ENCODE data around the gene ARID3A. TPM values are rescaled to one million over a fixed set of nuclear protein-coding genes. Genes with fewer than 3 reads are reported as not detected.

ARID3A gene
- total RNA-seq, 3 donors from 2014 or later (not counting 1 experiment from before 2014, with no cell fraction given), result 15.9 to 24.6 (median 24.2) TPM

DNA sequence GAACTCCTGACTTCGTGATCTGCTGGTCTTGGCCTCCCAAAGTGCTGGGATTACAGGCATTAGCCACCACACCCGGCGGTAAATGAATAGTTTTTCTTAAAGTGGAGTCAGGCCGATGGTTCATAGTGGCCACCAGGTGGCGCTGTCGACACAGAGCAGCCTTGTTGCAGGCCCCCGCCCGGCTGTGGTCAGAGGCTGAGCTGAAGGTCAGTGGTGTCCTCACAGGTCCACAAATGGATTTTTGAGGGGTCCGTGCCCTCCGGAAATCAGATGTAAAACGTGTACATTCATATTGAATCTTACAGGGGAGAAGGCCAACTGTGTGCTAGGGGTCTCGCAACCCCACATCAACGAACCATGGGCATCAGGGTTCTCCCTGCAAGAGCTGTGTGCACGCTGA is 44.9 kb downstream of the ARID3A start:
- Histone ChIP-seq H3K36me3 (ENCODE audit: control insufficient read depth, insufficient read depth, low read length) (peaks cover 22% of the 10 kb centered on the region), H3K4me1 (ENCODE audit: control insufficient read depth, insufficient read depth, low read length) (no peaks in the 10 kb centered on the region), H3K9me3 (ENCODE audit: control insufficient read depth, insufficient read depth, low read length) (peaks cover 8% of the 10 kb centered on the region), H3K27ac (ENCODE audit: low read length) (no peak overlapping the region), H3K27me3 (ENCODE audit: control insufficient read depth, insufficient read depth, low read length) (no peaks in the 10 kb centered on the region), H3K4me3 (ENCODE audit: low read length) (no peak overlapping the region)
- peak overlapping the region in 1 of 2 donors; percentile 70 for H3K27ac Mint-ChIP-seq
- WGBS (ENCODE audit: insufficient coverage), result 97% methylated on average over 14 of the region's 14 CpGs
- ATAC-seq, result peak in 1 of 3 donors; percentile 30
- DNase-seq, result peak in 1 of 2 donors; percentile 40
- no peaks in the 10 kb centered on the region for H3K27me3 Mint-ChIP-seq (ENCODE audit: low read depth in 2 of 2)
- intact Hi-C loops (cut with micrococcal nuclease), result no loop called here
- no peaks in the 10 kb centered on the region for H3K9me3 Mint-ChIP-seq
- H3K4me1 Mint-ChIP-seq, result no peaks in the 10 kb centered on the region
- no peaks in the 10 kb centered on the region for H3K36me3 Mint-ChIP-seq
- TF ChIP-seq, protein P1, sequence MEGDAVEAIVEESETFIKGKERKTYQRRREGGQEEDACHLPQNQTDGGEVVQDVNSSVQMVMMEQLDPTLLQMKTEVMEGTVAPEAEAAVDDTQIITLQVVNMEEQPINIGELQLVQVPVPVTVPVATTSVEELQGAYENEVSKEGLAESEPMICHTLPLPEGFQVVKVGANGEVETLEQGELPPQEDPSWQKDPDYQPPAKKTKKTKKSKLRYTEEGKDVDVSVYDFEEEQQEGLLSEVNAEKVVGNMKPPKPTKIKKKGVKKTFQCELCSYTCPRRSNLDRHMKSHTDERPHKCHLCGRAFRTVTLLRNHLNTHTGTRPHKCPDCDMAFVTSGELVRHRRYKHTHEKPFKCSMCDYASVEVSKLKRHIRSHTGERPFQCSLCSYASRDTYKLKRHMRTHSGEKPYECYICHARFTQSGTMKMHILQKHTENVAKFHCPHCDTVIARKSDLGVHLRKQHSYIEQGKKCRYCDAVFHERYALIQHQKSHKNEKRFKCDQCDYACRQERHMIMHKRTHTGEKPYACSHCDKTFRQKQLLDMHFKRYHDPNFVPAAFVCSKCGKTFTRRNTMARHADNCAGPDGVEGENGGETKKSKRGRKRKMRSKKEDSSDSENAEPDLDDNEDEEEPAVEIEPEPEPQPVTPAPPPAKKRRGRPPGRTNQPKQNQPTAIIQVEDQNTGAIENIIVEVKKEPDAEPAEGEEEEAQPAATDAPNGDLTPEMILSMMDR (IDR thresholded peaks at IDR 0.05), result peak; percentile 65
- H3K4me3 Mint-ChIP-seq, result peak overlapping the region; percentile 61

DNA sequence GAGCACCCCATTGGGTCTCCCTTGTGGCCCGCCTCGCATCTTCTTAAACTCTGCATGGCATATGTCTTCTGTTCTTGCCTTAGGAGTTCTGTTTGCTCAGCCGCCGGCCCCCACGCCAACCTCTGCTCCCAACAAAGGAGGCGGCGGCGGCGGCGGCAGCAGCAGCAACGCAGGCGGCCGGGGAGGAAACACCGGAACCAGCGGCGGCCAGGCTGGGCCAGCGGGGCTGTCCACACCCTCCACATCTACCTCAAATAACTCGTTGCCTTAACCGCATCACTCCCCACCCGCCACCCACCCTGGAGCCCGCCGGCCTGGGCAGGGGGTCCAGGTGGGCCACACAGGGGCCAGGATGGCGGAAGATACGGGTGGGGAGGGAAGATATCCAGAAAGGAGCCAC is 46.0 kb downstream of the ARID3A start:
- H3K4me3 ChIP-seq (ENCODE audit: low read length), result no peak overlapping the region
- no peak for ATAC-seq
- H3K36me3 ChIP-seq (ENCODE audit: control insufficient read depth, insufficient read depth, low read length), result peaks cover 17% of the 10 kb centered on the region
- peaks cover 8% of the 10 kb centered on the region for H3K9me3 ChIP-seq (ENCODE audit: control insufficient read depth, insufficient read depth, low read length)
- no peak overlapping the region for H3K27ac ChIP-seq (ENCODE audit: low read length)
- no peaks in the 10 kb centered on the region for H3K4me1 Mint-ChIP-seq
- no peaks in the 10 kb centered on the region for H3K27me3 ChIP-seq (ENCODE audit: control insufficient read depth, insufficient read depth, low read length)
- no peak overlapping the region for H3K4me3 Mint-ChIP-seq
- H3K27ac Mint-ChIP-seq, result no peak overlapping the region
- H3K9me3 Mint-ChIP-seq, result no peaks in the 10 kb centered on the region
- intact Hi-C loops (cut with micrococcal nuclease), result no loop called here
- TF ChIP-seq, protein P1 (IDR thresholded peaks at IDR 0.05), result no peak
- H3K36me3 Mint-ChIP-seq, result no peaks in the 10 kb centered on the region
- no peak for DNase-seq
- WGBS (ENCODE audit: insufficient coverage), result 94% methylated on average over 16 of the region's 24 CpGs
- no peaks in the 10 kb centered on the region for H3K4me1 ChIP-seq (ENCODE audit: control insufficient read depth, insufficient read depth, low read length)
- H3K27me3 Mint-ChIP-seq (ENCODE audit: low read depth in 2 of 2), result no peaks in the 10 kb centered on the region

DNA sequence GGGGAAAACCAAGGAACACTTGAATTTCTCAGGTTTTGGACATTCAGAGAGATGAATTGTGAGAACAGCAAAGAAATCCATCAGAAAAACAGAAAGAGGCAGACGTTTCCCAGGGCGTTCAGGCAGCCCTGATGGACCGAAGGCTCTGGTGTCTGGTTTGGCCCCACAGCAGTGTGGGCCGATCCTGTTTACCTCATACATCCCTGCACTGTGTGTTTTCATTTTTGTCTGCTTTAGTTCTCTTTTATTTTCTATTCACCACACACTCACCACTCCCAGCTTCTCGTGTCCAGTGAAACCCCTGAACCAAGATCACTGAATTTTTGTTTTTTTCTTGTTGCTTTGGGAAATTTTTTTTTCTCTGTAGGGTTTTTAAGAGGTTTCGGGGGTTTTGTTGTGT is 46.4 kb downstream of the ARID3A start:
- intact Hi-C loops (cut with micrococcal nuclease), result no loop called here
- ATAC-seq, result no peak
- Mint-ChIP-seq H3K36me3 (no peaks in the 10 kb centered on the region), H3K4me3 (no peak overlapping the region), H3K27me3 (ENCODE audit: low read depth in 2 of 2) (no peaks in the 10 kb centered on the region), H3K9me3 (no peaks in the 10 kb centered on the region), H3K27ac (no peak overlapping the region), H3K4me1 (no peaks in the 10 kb centered on the region)
- H3K27me3 ChIP-seq (ENCODE audit: control insufficient read depth, insufficient read depth, low read length), result no peaks in the 10 kb centered on the region
- no peaks in the 10 kb centered on the region for H3K4me1 ChIP-seq (ENCODE audit: control insufficient read depth, insufficient read depth, low read length)
- H3K36me3 ChIP-seq (ENCODE audit: control insufficient read depth, insufficient read depth, low read length), result peaks cover 15% of the 10 kb centered on the region
- H3K27ac ChIP-seq (ENCODE audit: low read length), result no peak overlapping the region
- no peak for DNase-seq
- peaks cover 8% of the 10 kb centered on the region for H3K9me3 ChIP-seq (ENCODE audit: control insufficient read depth, insufficient read depth, low read length)
- H3K4me3 ChIP-seq (ENCODE audit: low read length), result no peak overlapping the region
- 97% methylated on average over 4 of the region's 6 CpGs for WGBS (ENCODE audit: insufficient coverage)
- TF ChIP-seq, protein P1 (IDR thresholded peaks at IDR 0.05), result no peak
